NCI-H226 (cell line): ENCODE data around the gene CCDC197.
A peak's percentile ranks its signal among the peaks of the same experiment; 100 is the strongest.

Experiments
- DNase-seq: peaks from one replicate; pipeline ENCODE4 v3.0.0-alpha.2; 2015

The CCDC197 gene

DNA sequence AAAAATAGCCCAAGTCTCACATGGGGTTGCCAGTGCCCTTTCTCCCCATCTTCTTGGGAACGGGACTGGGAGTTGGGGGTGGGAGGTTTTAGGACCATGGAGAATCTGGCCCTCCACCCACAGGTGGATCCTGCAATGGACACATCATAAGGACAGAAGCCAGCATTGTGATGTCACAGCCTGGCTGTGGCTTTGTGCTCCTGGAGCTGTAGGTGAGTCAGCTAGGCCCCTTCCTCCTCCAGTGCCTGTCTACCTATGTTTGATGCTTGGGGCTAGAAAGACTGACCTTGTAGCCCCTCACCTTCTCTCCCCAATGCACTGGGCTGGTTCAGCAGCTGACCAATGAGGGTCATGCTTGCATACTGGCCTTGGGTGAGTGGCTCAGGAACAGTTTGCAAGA, at the start of gene CCDC197:
Gene CCDC197 (plus strand): TSS at position 220 of the 400 bp plus-strand sequence. CDS start 831 bp downstream, outside the sequence.
- no peak for DNase-seq

DNA sequence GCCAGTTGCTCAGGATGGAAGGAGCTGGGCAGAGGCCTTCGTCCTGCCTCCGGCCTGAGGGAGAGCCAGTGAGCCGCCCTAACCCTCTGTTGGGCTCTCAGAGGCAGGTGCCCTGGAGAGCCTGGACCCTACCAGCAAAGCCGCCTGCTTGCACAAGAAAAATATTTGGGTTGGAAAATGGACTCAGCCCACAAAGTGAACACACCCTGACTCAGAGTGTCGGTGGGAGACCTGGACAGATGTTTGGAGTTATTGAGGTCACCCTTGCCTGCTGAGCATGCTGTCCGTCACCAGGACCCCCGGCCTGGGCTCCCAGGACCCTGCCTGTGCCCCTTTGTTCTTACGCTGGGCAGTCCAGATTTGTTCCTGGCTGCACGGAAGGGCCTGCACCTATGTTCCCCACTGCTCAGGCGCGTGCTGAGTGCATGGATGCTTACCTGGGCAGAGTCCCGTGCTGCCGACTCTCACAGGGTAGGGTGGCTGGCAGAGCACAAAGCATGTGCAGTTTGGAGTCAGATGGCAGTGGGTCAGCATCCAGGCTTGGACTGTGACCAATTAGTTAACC, 47.5 kb upstream of the CCDC197 start:
- DNase-seq = no peak

DNA sequence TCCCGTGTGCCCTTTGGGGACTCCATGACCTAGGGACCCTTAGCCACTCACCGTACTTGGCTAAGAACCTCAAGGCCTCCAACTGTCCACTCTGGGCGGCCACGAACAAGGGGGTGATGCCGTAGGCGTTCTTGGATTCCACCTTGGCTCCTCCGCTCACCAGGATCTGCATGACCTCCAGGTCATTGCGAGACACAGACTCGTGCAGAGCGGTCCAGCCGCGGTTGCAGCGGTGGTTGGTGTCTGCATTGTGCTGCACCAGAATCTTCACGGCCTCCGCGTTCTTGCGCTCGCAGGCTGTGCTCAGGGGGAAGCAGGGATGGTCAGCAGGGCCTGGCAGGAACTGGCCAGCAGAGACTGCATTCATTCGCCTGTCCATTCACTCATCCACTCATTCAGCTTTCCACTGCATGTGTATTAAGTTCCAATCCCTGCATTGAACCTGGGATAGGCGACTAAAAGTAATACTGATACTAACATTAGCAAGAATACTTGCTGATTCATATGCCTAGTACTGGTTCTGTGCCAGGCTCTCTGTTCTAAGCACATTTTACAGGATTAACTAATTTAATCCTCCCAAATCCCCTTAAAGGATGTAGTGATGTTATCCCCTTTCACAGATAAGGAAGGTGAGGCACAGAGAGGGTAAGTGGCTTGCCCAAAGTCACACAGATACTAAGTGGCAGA, 46.0 kb upstream of the CCDC197 start:
- DNase-seq = no peak

DNA sequence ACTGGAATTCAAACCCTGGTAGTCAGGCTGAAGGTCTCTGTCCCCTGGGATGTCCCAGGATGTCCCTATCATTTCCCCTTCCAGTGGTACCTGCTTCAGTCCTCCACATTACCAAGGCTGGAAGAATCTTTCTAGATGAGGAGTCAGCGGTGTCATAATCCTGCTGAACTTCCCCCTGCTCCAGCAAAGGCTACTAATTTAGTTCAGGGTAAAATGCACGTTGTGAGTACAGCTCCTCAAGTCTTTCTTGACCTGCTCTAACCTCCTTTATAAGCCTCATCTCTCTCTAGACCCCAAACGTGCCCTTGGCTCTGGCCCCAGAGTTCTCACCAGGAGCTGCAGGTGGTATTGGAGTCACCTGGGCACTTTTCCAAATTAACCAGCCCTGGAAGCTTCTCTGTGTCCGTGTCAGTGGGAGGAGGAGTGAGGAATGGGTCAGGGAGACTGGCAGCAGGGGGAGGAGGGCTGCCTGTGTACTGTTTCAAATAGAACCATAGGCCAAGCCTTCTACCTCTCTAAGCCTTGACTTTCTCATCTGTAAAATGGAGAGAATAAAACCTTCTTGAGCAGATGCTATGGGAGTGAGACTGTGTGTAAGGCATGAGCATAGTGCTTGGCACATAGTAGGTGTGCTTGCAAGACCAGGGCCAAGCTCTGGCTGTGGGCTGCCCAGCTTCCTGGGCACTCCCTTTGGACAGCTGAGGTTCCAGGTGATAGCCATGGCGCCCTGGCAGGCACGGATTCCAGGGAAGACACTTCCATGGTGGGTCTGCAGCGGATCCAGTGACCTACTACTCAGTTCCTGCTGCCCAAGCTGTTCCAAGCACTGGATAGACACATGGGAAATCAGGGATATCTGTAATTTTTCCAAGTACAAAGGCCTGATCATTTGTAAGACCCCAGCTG, 45.2 kb upstream of the CCDC197 start:
- peak; percentile 20 for DNase-seq

DNA sequence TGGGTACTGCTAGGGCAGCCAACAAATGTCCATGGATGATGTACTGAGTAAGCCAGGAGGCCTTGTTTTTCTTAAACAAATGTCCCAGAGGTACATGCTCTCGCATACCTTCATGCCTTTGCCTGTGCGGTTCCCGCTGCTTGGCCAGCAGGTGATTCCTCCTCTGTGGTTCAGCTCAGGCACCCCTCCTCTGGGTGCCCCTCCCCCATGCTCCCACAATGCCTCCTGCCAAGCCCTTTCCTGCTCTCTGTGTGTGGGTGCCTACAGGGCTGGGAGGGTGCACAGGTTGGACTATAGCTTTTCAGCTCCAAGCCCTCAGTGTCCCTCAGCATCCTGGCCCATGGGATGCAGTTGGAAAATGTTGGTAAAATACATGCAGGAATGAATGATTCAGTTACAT, 44.3 kb upstream of the CCDC197 start:
- DNase-seq = no peak

DNA sequence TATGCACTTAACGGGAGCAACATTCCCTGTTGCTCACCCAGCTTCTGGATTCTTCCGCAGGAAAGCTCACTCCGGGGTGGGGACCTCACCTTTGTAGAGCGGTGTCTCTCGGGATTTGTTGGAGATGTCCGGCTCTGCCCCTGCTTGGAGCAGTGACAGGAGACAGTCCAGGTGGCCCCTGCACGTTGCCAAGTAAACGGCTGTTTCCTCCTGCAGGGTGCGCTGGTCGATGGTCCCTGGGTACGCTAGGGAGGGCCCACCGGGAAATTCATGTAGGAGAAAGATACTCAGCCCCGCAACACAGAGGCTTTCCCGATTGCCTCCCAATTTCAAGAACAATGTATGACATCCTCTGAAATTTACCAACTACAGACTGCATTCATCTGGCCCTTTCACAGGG, 43.8 kb upstream of the CCDC197 start:
- no peak for DNase-seq

DNA sequence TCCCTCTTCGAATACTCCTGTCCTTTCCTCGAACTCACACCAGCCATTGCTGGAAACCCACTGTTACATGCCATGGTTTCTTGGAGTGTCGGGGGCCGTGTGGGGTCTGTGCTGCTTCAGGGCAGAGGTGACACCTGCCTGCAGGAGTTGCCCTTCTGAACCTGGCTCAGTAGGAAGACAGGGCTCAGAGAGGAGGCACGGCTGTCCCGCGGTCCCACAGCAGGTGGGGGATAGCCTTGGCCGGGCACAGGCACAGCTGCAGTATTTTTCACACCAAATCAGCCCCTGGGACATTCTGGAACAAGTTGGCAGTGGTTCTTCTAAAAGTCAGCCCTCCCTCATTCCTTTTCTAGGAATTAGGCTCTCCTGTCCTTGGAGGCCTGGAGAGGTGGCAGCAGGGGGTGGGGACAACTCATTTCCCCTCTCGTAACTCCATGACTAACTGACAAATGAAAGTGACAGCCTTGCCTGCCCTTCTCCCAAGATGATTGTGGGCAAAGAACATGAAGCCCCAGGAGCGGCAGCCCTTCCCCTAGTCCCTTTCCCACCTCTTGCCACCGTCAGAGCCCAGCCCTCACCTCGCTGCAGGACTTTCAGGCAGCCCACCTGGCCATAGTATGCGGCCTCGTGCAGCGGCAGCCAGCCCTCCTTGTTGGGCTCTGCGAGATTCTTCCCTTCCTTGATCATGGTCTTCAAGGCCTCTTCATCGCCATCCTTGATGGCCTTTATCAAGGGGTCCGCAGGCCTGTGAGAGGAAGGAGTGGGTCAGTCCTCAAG, 43.2 kb upstream of the CCDC197 start:
- no peak for DNase-seq

DNA sequence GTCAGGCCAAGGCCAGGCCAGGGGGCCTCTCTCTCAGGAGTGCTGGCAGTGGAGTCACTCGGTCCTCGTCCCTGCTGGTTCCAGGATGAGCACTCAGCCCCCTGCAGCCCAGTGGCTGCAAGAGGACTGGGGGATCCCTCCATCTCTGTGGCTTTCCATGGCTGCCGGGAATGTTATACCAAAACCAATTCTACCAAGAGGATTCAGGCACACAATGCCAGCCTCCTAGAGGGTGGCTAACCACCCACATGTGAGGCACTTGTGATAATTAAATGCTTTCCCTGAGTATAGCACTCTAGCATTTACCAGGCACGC, 42.6 kb upstream of the CCDC197 start:
- no peak for DNase-seq

DNA sequence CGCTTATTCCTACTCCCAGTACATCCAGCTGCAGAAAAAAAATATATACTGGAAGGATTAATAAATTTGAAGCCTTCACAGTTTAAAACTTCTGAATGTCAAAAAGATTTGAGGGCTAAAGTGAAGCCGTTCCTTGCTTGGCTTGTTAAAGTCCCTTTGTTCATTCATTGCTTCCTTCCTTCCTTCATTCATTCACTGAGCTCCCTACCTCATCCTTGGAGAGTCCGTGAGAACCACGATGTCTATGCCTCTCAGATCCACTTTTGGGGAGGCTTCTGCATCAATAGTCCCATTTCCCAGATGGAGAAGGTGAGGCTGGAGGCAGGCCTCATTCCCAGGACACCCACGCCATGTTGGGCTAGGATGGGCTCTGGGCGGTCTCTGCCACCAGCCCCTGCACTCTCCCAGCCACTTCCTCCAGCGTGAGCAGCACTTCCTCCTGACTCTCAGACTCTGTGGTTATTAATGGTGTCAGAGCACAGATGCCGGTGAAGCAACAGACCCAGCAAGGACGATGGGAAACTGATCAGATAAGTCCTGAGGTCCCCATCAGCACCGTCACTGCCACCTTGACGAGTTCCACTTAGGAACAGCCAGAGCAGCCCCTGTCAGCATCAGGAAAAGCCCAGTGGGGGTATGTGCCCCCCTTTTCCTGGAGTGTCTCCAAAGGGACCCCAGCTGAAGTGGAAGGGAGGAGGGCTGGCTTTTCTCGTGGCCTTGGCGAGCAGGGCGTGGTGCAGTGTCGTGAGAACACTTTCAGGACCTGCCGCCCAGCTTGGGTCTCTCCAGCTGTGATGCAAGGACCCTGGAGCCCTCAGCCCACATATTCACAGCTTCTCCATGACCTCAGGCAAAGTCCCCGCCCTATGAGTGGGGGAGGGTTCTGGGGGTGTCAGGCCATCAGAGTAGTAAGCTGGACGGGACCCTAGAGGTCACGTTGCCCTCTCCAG, 41.9 kb upstream of the CCDC197 start:
- DNase-seq = no peak

DNA sequence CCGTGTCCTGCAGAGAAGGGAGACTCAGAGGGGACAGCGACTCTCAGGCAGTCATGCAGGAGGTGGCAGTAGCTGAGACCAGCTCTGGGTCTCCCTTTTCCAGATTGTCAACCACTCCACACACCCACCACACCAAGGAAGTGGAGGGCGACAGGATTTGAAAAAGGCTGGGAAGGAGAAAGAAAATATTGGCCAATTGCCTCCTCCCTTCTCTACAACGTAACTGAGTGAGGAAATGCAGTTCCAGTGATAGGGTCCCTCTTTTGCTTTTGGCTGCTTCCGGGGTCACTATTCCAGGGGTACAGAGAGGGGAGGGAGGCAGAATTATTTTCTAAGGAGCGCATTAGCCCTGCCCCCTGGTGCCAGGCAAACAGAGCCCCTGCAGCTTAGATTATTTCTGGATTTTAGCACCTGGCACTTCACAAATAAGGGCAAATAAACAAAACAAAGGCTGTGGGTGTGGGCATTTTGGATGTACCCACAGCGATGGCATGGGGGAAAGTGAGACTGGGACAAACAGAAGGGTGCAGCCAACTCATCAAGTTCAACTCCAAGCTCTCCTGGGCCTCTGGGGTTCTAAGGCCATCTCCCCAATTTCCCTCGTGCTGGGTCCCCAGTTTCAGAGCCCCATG, 41.1 kb upstream of the CCDC197 start:
- no peak for DNase-seq

DNA sequence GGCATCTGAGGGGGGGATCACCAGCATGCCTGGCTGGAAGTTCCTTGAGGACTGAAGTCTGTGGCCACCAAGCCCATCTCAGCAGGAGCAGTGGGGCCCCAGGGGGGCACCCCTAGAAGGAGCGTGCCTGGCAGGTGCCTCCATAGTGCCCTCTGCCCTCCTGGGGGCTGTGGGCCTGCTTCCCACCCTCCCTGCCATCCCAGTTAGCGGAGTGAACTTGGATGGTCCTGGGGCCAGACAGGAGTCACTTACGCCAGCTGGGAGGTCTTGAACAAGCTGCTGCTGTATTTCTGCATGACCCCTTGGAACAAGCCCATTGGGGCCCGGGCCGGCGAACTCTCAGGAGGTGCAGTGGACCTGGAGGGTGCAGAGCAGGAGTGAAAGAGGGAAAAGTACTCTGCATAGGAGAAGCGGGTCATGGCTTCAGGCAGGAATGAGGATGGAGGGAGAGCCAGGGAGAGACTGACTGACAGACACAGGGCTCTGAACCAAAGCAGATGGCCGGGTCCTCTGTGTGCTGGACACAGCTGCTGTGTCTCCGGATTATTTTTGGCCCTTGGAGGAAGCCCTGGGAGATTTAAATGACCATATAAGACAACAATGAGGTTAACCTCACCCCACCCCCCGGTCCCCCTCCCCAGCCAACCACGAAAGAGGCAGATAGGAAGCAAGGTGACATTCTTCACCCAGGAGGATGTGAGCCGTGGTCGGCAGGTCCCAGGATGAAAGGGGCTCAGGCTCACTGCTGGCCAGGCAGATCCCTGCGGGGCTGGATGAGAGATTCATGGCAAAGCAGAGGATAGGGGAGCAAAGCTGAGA, 40.4 kb upstream of the CCDC197 start:
- no peak for DNase-seq

DNA sequence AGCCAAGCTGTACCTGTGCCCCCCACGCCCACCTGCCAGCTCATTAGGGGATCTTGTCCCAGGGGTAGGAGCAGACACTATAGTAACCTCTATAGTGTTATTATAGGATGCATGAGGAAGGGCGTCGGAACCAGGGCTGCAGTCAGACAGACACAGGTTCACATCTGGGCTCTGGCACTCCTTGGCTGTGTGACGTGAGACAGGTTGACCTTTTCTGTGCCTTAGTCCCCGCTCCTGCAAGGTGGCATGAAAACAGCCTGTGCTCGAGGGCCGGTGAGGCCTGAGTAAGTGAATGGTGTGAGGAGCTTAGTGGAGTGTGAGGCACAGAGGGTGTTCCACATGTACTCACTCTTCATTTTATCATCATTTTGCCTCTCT, 39.8 kb upstream of the CCDC197 start:
- DNase-seq = no peak

DNA sequence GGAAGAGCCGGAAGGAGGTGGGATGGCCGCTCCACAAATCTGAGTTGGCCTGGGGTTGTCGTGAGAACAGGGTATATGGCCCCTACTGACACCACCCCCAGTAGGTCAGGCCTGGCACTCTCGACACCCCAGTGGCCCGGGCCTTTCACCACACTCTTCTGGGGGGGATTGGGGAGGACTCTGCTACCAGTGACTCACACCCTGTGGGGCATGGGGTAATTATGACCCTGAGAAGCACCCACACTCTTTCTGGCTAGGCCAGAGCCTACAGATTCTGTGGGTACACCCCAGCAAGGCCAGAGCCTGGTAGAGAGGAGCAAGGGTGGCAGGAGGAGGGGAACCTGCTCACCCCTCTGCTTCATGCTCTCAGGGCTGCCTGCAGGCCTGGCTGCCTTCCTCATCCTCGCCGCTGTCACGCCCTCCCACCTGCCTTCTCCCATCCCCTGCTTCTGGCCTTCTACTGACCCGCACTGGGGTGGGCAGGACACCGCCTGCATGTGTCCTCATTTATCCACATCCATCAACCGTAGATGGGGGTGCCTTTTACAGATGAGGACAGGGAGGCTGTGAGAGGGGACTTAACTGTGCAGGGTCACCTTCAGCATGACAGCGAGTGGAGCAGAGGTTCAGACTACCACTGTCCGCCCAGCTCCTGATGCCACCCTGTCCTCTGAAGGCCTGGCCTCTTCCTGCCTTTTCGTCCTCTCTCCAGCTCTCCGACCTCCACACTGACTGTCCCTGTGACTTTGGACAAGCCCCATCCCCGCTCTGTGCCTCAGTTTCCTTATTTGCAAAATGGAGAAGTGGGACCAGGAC, 39.1 kb upstream of the CCDC197 start:
- DNase-seq = no peak

DNA sequence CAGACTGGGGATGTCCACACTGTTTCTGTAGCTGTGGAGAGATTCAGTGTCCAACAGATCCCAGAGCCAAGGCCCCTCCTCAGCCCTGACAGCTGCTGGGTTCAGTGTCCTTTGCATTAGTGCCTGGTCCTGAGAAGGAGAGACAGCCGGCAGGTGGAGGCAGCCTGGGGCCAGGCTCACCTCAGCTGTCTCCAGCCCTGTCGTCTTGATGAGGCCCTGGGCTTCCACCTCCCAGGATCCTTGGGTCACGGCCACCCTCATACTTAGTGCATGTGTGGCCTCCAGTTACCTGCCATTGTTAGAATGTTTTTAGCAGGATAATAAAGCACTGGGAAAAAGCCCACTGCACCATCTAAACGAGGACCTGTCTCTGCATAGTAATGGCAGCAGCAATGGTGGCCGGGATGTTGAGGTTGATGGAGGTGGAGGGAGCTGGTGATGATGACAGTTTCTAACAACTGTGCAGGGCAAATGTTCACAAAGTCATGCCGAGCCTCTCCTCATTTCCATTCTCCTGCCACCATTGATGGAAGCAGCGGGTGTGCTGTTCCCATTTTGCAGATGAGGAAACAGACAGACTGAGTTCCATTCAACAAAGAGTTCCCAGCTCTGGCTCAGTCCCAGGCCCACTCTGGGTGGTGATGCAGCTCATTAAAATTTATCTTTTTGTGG, 38.4 kb upstream of the CCDC197 start:
- no peak for DNase-seq

DNA sequence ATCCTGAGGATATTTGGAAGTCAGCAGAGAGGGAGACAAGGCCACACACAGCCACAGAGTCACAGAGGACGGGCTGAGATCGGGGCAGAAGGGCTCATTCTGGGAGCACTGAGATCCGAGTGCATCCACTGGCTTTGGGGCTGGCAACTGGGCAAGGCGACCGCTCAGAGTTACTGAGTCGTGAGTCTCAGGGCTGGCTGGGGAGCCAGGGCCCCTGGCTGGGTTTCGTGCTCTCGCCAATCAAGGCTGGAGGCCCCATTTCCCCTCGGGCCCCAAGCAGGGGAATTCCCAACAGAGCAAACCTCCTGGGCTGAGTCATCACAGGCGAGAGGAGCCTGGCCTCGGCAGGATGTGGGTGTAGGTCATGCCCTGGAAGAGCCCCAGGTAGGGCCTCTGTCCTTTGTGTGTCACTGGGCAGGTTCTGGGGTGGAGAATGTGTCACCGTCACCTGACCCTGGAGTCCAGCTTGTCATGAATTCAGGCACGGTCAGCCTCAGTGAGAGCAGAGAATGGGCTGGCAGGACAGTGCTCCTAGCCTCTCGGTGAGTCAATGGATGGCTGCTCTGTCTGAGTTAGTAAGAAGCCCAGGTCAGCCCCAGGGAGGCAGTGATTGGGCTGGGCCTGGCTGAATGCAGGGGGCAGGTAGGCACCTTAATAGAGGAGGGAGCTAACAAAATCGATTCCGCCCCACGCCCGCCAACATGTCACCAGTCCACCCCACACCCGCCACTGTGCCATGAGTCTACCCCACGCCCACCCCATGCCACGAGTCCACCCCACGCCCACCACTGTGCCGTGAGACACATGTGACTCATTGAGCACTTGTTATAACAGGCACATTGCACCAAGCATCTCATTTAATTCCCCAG, 37.6 kb upstream of the CCDC197 start:
- DNase-seq = peak; percentile 97

DNA sequence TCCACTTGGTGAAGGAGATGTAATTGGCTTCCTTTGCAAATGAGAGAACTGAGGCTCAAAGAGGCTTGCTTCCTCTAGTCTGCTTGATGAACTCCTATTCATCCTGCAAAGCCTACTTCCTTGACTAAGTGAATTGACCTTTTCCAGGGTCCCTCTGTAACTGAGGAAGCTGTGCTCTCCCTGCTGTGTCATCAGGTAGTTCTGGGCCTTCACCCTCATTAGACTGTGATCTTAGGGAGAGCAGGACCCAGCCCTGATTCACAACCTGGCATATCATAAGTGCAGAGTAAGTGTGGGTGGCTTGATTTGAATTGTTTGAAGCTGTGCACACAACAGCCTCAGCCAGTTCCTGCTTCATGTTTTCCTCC, 37.0 kb upstream of the CCDC197 start:
- DNase-seq = no peak

DNA sequence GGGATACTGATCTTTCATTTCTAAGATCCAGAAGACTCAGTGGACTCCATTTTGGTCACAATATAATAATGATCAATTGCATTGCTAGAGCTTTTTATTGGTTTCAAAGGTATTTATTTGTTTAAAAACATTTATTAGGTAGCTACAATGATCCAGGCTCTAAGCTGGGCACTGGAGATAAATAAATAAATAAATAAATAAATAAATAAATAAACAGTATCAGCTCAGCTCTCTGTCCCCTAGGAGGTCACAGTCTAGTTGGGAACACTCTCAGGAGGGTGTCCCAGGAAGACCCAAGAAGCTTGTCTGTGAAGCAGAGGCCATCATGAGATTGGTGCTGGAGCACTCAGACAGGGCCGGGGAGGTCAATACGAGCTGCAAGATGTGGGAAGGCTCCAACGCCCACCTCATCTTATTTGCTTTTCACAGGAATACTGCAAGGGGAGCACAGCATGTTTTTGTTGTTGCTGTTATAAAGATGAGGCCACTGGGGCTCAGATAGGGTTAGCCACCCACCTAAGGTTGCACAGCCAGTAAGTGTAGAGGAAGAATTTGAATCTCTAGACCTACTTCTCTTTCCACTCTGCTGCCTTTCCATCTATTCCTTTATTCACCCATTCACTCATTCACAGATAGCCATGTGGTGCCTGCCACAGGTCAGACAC, 36.2 kb upstream of the CCDC197 start:
- no peak for DNase-seq

DNA sequence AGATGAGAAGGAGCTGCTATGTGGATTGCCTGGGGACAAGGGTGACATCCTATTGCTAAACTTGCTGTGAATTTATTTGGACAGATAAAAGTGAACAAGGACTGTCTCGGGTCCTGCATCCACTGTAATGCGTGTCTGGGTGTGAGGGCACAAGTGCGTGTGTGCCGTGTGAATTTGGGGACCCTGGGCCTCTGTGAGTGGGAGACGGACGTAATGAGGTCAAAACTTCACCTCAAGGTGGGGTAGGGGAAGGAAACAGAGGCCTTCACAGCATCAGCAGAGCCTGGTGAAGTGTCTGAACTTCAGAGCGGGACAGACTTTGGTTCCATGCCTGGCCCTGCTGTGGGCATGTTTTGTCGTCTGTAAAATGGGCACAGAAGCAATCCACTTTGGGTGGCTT, 35.5 kb upstream of the CCDC197 start:
- DNase-seq = no peak
